ENCODE data around the gene TRIM67. TPM values are rescaled to one million over a fixed set of nuclear protein-coding genes. Genes with fewer than 3 reads are reported as not detected.

The TRIM67 gene
- total RNA-seq, 4 donors from 2014 or later: 1.1 TPM; not detected in 3

DNA sequence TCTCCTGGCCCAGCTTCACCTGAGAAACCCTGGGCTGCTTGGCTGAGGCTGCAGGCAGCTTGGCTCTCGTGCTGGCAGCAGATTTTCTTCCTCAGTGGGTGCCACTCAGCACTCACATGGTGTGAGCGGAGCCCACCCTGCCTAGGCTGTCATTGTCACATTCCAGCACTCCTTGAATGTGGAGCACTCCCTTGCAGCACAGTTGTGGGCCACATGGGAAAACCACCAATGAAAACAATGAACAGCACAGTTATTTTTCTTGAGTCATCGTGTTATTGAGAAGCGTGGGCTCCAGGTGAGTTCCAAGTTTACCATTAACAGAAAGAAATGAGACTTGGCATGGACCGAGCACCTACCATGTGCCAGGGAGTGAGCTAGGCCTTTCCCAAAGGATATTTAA lies 27.2 kb upstream of the TRIM67 start:
- intact Hi-C loops (cut with DNase I; ENCODE audit: low total_unique reads): no loop called here
- TF ChIP-seq, protein P1, sequence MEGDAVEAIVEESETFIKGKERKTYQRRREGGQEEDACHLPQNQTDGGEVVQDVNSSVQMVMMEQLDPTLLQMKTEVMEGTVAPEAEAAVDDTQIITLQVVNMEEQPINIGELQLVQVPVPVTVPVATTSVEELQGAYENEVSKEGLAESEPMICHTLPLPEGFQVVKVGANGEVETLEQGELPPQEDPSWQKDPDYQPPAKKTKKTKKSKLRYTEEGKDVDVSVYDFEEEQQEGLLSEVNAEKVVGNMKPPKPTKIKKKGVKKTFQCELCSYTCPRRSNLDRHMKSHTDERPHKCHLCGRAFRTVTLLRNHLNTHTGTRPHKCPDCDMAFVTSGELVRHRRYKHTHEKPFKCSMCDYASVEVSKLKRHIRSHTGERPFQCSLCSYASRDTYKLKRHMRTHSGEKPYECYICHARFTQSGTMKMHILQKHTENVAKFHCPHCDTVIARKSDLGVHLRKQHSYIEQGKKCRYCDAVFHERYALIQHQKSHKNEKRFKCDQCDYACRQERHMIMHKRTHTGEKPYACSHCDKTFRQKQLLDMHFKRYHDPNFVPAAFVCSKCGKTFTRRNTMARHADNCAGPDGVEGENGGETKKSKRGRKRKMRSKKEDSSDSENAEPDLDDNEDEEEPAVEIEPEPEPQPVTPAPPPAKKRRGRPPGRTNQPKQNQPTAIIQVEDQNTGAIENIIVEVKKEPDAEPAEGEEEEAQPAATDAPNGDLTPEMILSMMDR (IDR thresholded peaks at IDR 0.05): no peak
- no peak for TF ChIP-seq POLR2A (IDR thresholded peaks at IDR 0.05)
- Histone ChIP-seq H3K4me1 (no peaks in the 10 kb centered on the region), H3K4me3 (no peak overlapping the region), H3K27me3 (no peaks in the 10 kb centered on the region), H3K27ac (no peak overlapping the region), H3K9me3 (no peaks in the 10 kb centered on the region), H3K36me3 (no peaks in the 10 kb centered on the region)
- DNase-seq: no peak

DNA sequence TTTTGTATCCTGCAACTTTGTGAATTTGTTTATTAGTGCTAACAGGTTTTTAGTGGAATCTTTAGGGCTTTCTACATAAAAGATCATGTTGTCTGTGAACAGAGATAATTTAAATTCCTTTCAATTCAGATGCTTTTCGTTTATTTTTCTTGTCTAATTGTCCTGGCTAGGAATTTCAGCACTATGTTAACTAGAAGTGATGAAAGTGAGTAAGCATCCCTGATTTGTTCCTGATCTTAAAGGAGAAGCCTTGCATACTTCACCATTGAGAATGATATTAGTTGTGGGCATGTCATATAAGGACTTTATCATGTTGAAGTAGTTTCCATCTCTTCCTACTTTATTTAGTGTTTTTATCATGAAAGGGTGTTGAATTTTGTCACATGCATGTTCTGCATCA lies 23.6 kb upstream of the TRIM67 start:
- no peaks in the 10 kb centered on the region for H3K36me3 ChIP-seq
- H3K4me3 ChIP-seq: no peak overlapping the region
- TF ChIP-seq, protein P1 (IDR thresholded peaks at IDR 0.05): no peak
- TF ChIP-seq POLR2A (IDR thresholded peaks at IDR 0.05): no peak
- no peaks in the 10 kb centered on the region for H3K27me3 ChIP-seq
- H3K4me1 ChIP-seq: no peaks in the 10 kb centered on the region
- intact Hi-C loops (cut with DNase I; ENCODE audit: low total_unique reads): no loop called here
- no peak for DNase-seq
- H3K9me3 ChIP-seq: no peaks in the 10 kb centered on the region
- H3K27ac ChIP-seq: no peak overlapping the region

DNA sequence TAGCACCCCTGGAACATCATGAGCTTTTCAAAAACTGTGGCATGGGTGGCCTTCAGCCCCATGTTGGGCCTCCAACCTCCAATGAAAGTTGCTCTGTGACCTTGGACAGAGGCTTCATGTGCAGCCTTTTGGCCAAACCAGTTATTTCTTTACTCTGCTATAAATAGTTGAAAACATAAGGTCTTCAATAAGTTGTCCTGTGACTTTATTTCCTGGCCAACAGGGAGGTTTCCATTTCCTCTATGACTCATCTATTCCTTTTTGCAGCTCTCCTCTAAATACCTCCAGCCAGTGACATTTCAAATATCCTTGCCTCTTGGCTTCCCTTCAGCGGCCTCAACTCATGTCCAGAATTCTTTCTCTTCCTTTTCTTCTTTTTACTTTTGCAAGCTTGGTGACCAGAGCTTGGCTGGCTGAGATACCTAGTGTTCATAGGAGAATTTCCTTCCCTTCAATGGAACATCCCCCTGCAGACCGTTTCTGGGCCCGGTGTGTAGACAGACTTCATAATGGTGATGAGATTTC lies 22.7 kb upstream of the TRIM67 start:
- Histone ChIP-seq H3K4me3 (no peak overlapping the region), H3K27me3 (no peaks in the 10 kb centered on the region), H3K4me1 (no peaks in the 10 kb centered on the region), H3K36me3 (no peaks in the 10 kb centered on the region), H3K9me3 (no peaks in the 10 kb centered on the region), H3K27ac (no peak overlapping the region)
- no peak for TF ChIP-seq POLR2A (IDR thresholded peaks at IDR 0.05)
- TF ChIP-seq, protein P1 (IDR thresholded peaks at IDR 0.05): no peak
- DNase-seq: no peak
- intact Hi-C loops (cut with DNase I; ENCODE audit: low total_unique reads): no loop called here

DNA sequence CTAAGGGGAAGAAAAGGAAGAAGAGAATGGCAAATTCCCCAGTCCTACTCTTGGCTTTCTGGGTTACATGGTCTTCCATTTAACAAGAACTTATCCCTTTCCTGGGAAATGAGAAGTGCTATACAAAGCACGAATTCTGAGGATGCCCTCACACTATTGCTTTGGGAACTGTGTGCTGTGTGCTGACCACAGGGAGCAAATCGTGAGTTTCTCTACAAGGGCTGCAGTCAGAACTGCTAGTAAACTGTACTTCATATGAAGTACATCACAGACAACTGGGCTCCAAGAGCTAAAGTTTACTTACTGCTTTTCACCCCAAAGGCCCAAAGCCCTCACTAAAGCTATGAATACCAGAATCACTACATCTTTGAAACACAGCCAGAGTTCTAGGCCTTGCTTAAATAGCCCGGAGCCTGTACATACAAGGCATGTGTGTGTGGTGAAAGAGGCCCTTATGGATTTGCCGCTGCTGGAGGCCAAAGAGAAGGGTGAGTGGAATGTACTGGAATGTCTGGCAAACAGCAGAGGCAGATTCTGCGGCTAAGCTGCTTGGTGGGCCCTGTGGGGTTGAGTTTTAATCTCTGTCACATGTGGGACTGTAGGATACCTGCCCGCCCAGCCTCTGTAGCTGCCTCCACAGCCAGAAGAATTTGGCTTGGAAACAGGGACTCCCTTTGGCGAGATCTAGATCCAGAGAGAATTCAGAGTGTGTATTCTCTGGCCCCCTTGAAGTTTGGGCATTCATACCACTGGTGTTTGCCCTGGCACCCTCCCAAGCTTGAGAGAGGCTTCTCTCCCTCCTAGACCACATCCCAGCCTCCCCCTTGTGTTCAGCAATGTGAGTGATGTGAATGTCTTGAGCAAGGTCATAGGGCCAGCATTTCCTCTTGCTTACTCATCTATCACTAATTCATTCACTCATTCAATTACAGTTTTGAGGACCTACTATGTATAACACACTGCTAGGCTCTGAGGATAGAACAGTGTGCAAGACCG lies 21.9 kb upstream of the TRIM67 start:
- TF ChIP-seq, protein P1 (IDR thresholded peaks at IDR 0.05): no peak
- no peak for TF ChIP-seq POLR2A (IDR thresholded peaks at IDR 0.05)
- no peaks in the 10 kb centered on the region for H3K9me3 ChIP-seq
- H3K36me3 ChIP-seq: no peaks in the 10 kb centered on the region
- no peak overlapping the region for H3K27ac ChIP-seq
- no peaks in the 10 kb centered on the region for H3K27me3 ChIP-seq
- DNase-seq: no peak
- no peaks in the 10 kb centered on the region for H3K4me1 ChIP-seq
- H3K4me3 ChIP-seq: no peak overlapping the region
- intact Hi-C loops (cut with DNase I; ENCODE audit: low total_unique reads): no loop called here

All from uterus (tissue), 4 donors.